HUES48 (cell line): Measurements from ENCODE around the gene IBA57.
"Not testable (repeated sequence)": the region's sequence is repeated elsewhere in the genome, so short reads cannot be mapped to it uniquely, and the experiment has no call there.

Source experiments
- H3K27ac ChIP-seq: one replicate; pipeline ENCODE4 v1.7.0; 2013; ENCODE audit warnings: low read depth, low read length, inconsistent platforms
- H3K27me3 ChIP-seq: 2 replicates; pipeline ENCODE4 v1.6.1; 2013; ENCODE audit warnings: mild to moderate bottlenecking, low read length; ENCODE audit not compliant: control insufficient read depth, insufficient read depth
- H3K36me3 ChIP-seq: 2 replicates; pipeline ENCODE4 v1.6.1; 2013; ENCODE audit warnings: low read length; ENCODE audit not compliant: control insufficient read depth, insufficient read depth
- H3K4me1 ChIP-seq: 2 replicates; pipeline ENCODE4 v1.6.1; 2013; ENCODE audit warnings: mild to moderate bottlenecking, low read length; ENCODE audit not compliant: control insufficient read depth, insufficient read depth
- H3K4me3 ChIP-seq: 2 replicates; pipeline ENCODE4 v1.5.1; 2013; ENCODE audit warnings: mild to moderate bottlenecking, low read depth, low read length
- H3K9ac ChIP-seq: 2 replicates; pipeline ENCODE4 v1.6.1; 2013; ENCODE audit warnings: mild to moderate bottlenecking, low read depth, low read length, moderate library complexity
- H3K9me3 ChIP-seq: 2 replicates; pipeline ENCODE4 v1.6.1; 2013; ENCODE audit warnings: low read length; ENCODE audit not compliant: control insufficient read depth, insufficient read depth

Gene IBA57

DNA sequence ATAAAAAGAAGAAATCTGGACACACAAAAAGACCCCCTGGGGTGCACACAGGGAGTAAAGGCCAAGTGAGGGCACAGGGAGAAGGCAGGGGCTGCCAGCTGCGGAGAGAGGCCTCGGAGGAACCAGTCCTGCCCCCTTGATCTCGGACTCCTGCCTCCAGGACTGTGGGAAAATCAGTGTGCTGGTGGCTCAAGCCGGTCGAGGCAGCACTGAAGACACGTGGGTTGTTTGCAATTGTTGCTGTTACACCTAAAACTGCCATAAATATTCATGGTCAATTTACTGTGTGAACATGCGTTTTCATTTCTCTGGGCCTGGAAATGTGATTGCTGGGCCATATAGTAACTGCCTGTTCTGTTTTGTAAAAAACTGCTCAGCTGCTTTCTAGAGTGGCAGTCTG lies 18.5 kb downstream of the IBA57 start:
- Histone ChIP-seq H3K27ac (no peak overlapping the region), H3K36me3 (no peaks in the 10 kb centered on the region), H3K27me3 (no peaks in the 10 kb centered on the region)

DNA sequence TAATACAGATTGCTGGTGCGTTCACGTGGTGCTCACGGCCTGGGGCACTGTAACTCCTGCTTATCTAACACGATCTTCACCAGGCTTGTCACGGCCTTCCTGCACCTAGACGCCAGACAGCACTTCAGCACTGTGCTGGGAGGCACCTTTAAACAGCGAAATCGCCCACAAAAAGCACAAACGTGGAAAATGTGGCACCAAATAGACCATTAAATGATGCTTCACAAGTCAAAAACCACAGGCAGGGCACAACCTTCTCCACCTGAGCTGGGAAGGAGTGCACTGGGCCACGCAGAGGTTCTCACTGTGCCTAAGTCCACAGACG lies 20.0 kb downstream of the IBA57 start:
- H3K9ac ChIP-seq: no peak overlapping the region
- no peaks in the 10 kb centered on the region for H3K9me3 ChIP-seq
- no peak overlapping the region for H3K27ac ChIP-seq
- no peak overlapping the region for H3K4me3 ChIP-seq
- H3K36me3 ChIP-seq: no peaks in the 10 kb centered on the region
- no peaks in the 10 kb centered on the region for H3K27me3 ChIP-seq
- no peaks in the 10 kb centered on the region for H3K4me1 ChIP-seq

More for the DNA sequence above, 18.5 kb downstream of the IBA57 start:
- Histone ChIP-seq H3K9me3 (no peaks in the 10 kb centered on the region), H3K4me3 (no peak overlapping the region), H3K9ac (no peak overlapping the region), H3K4me1 (no peaks in the 10 kb centered on the region)

DNA sequence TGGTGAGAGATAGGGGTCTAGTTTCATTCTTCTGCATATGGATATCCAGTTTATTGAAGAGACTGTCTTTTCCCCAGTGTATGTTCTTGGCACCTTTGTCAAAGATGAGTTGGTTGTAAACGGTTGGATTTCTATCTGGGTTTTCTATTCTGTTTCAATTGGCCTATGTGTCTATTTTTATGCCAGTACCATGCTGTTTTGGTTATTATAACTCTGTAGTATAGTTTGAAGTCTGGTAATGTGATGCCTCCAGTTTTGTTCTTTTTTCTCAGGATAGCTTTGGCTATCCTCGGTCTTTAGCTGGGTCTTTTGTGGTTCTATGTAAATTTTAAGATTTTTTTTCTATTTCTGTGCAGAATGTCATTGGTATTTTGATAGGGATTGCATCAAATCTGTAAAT lies 22.6 kb downstream of the IBA57 start:
- not testable (repeated sequence) for H3K4me3 ChIP-seq, H3K27ac ChIP-seq, H3K9me3 ChIP-seq, H3K27me3 ChIP-seq, H3K4me1 ChIP-seq, H3K9ac ChIP-seq, H3K36me3 ChIP-seq

- Histone ChIP-seq H3K9ac (no peak overlapping the region), H3K36me3 (no peaks in the 10 kb centered on the region), H3K27me3 (no peaks in the 10 kb centered on the region), H3K27ac (no peak overlapping the region), H3K4me1 (no peaks in the 10 kb centered on the region), H3K9me3 (no peaks in the 10 kb centered on the region), H3K4me3 (no peak overlapping the region)
These were observed 24.6 kb downstream of the IBA57 start for GRCh38 chr1:228190182-228190581.

DNA sequence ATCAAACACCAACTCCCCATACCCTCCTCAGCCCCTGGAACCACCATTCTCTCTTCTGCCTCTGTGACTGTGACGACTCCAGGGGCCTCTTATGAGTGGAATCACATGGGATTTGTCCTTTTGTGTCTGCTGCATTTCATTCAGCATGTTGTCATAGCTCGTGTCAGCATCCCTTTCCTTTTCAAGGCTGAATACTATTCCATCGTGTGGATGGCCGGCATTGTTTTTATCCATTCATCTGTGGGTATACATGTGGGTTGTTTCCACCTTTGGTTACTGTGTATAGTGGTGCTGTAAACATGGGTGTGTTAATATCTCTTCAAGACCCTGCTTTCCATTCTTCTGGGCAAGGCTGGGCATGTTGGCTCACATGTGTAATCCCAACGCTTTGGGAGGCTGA lies 25.2 kb downstream of the IBA57 start:
- Histone ChIP-seq H3K4me3 (no peak overlapping the region), H3K9ac (no peak overlapping the region), H3K27ac (no peak overlapping the region), H3K9me3 (no peaks in the 10 kb centered on the region), H3K4me1 (no peaks in the 10 kb centered on the region), H3K36me3 (no peaks in the 10 kb centered on the region), H3K27me3 (no peaks in the 10 kb centered on the region)

GRCh38 chr1:228194436-228194835 lies 28.8 kb downstream of the IBA57 start:
- no peaks in the 10 kb centered on the region; the same call in 1 of the 2 replicates for H3K27me3 ChIP-seq
- no peak overlapping the region for H3K4me3 ChIP-seq
- no peaks in the 10 kb centered on the region for H3K4me1 ChIP-seq
- no peaks in the 10 kb centered on the region for H3K36me3 ChIP-seq
- no peak overlapping the region for H3K9ac ChIP-seq
- no peak overlapping the region for H3K27ac ChIP-seq
- H3K9me3 ChIP-seq: peaks cover 12% of the 10 kb centered on the region; the same call in 1 of the 2 replicates

GRCh38 chr1:228194921-228195812 lies 29.6 kb downstream of the IBA57 start:
- Histone ChIP-seq H3K27me3 (no peaks in the 10 kb centered on the region; the same call in 1 of the 2 replicates), H3K36me3 (no peaks in the 10 kb centered on the region), H3K27ac (no peak overlapping the region), H3K9ac (no peak overlapping the region), H3K9me3 (peaks cover 16% of the 10 kb centered on the region), H3K4me3 (no peak overlapping the region), H3K4me1 (no peaks in the 10 kb centered on the region)

- no peaks in the 10 kb centered on the region for H3K4me1 ChIP-seq
- H3K4me3 ChIP-seq: no peak overlapping the region
- no peaks in the 10 kb centered on the region for H3K36me3 ChIP-seq
- no peak overlapping the region for H3K27ac ChIP-seq
- no peak overlapping the region for H3K9ac ChIP-seq
- H3K9me3 ChIP-seq: peaks cover 16% of the 10 kb centered on the region
- H3K27me3 ChIP-seq: no peaks in the 10 kb centered on the region; the same call in 1 of the 2 replicates
These were observed 32.0 kb downstream of the IBA57 start for GRCh38 chr1:228197555-228198147.

GRCh38 chr1:228198977-228199590 lies 33.5 kb downstream of the IBA57 start:
- Histone ChIP-seq H3K27me3 (peaks cover 14% of the 10 kb centered on the region), H3K9me3 (peaks cover 16% of the 10 kb centered on the region), H3K4me3 (no peak overlapping the region), H3K4me1 (no peaks in the 10 kb centered on the region), H3K9ac (no peak overlapping the region), H3K36me3 (no peaks in the 10 kb centered on the region), H3K27ac (no peak overlapping the region)

- Histone ChIP-seq H3K27me3 (peaks cover 31% of the 10 kb centered on the region), H3K4me1 (no peaks in the 10 kb centered on the region), H3K27ac (no peak overlapping the region), H3K9ac (no peak overlapping the region), H3K36me3 (no peaks in the 10 kb centered on the region), H3K9me3 (no peaks in the 10 kb centered on the region; the same call in 1 of the 2 replicates), H3K4me3 (no peak overlapping the region)
These were observed 39.4 kb downstream of the IBA57 start for GRCh38 chr1:228204958-228205357.
